NCI-H82 (cell line): ENCODE data around the gene GPR75.
"Not testable (repeated sequence)": the region's sequence is repeated elsewhere in the genome, so short reads cannot be mapped to it uniquely, and the experiment has no call there.

Experiments
- DNase-seq: peaks from one replicate; lab custom pipeline; 2025; lab: John Stamatoyannopoulos, UW

The GPR75 gene

DNA sequence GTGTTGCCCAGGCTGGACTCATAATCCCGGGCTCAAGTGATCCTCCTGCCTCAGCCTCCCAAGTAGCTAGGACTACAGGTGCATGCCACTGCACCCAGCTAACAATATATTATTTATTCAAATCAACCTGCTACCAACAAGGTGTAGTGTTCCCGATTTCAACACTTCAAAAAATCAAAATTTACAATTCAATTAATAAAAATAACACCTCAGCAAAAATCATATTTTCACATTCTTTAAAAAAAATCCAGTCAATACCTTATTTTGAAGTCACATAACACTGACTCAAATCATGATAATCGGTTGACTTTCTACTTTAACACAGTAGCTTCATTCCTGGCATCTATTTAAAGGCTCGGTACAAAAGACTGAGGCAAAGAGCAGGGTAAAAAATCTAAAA, 7.2 kb downstream of the GPR75 start:
- no peak for DNase-seq

GRCh38 chr2:53851052-53851757, 8.6 kb downstream of the GPR75 start:
- not testable (repeated sequence) for DNase-seq

DNA sequence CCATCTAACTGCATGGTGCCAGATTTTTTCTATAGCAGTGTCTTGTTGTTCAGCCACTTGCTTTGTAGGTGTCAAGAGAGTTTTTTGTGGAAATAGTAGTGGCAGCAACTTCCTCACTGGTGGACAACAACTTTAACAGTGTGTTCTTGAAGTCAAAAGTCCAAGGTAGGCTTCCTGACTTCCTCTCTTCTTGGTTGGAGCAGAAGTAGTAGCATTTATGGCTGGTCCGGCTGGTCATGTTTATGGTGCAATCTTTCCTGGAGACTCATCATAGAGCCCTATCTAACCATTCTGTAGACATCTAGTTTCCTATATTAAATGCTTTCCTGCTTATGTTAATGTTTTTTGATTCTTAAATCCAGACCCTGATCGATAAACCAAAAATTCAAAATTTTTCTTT, 11.7 kb downstream of the GPR75 start:
- DNase-seq = no peak

GRCh38 chr2:53843595-53843994, 16.2 kb downstream of the GPR75 start:
- DNase-seq = no peak

DNA sequence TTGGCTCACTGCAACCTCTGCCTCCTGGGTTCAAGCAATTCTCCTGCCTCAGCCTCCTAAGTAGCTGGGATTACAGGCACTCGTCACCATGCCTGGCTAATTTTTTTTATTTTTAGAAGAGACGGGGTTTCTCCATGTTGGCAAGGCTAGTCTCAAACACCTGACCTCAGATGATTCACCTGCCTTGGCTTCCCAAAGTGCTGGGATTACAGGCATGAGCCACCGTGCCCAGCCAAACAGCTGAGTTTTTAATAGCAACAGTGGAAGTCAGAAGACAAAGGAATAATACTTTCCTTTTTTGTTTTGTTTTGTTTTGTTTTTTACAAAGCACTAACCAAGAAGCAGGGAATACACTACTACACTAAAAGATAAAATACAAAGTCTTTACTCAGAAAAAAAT, 16.9 kb downstream of the GPR75 start:
- DNase-seq = no peak

DNA sequence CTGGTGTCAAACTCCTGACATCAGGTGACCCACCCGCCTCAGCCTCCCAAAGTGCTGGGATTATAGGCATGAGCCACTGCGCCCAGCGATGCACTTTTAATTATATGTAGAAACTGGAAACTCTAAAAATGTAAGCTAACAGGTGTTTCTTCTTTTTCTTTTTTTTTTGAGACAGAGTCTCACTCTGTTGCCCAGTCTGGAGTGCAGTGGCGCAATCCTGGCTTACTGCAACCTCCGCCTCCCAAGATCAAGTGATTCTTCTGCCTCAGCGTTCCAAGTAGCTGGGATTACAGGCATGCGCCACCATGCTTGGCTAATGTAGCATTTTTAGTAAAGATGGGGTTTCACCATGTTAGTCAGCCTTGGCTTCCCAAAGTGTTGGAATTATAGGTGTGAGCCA, 18.1 kb downstream of the GPR75 start:
- DNase-seq = not testable (repeated sequence)

DNA sequence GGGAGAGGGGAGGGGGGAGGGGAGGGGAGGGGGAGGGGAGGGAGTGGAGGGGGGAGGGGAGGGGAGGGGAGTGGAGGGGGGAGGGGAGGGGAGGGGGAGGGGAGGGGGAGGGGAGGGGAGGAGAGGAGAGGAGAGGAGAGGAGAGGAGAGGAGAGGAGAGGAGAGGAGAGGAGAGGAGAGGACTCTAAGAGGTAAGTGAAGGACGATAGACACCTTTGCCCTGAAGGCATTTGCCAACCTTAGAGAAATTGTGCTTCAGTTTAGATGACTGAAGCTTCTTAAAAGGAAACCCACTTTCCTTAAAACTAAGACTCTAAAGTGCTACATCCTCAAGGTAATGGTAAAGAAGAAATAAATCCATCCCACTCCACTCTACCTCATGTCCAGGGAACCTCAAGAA, 19.2 kb downstream of the GPR75 start:
- no peak for DNase-seq

DNA sequence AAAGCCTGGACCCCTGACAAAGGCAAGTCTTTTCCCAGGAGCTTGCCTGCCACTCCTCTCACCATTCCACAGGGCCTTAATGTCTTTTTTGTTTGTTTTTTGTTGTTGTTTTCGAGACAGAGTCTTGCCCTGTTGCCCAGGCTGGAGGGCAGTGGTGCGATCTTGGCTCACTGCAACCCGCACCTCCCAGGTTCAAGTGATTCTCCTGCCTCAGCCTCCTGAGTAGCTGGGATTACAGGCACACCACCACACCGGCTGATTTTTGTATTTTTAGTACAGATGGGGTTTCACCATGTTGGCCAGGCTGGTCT, 29.8 kb downstream of the GPR75 start:
- DNase-seq = not testable (repeated sequence)

- no peak for DNase-seq
Measured at GRCh38 chr2:53829273-53829979, 30.3 kb downstream of the GPR75 start.

DNA sequence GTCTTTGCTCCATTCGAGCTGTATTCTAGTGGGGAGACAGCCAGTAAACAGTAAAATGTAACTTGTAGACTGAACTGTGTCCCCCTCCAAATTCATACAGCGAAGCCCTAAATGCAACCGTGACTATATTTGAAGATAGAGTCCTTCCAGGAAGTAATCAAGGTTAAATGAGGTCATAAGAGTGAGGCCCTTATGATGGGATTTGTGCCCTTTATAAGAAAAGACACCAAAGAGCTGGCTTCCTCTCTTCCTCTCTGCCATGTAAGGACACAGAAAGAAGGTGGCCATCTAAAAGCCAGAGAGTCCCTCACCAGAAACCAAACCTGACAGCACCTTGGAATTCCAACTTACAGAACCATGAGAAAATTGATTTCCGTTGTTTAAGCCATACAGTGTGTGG, 31.4 kb downstream of the GPR75 start:
- no peak for DNase-seq

DNA sequence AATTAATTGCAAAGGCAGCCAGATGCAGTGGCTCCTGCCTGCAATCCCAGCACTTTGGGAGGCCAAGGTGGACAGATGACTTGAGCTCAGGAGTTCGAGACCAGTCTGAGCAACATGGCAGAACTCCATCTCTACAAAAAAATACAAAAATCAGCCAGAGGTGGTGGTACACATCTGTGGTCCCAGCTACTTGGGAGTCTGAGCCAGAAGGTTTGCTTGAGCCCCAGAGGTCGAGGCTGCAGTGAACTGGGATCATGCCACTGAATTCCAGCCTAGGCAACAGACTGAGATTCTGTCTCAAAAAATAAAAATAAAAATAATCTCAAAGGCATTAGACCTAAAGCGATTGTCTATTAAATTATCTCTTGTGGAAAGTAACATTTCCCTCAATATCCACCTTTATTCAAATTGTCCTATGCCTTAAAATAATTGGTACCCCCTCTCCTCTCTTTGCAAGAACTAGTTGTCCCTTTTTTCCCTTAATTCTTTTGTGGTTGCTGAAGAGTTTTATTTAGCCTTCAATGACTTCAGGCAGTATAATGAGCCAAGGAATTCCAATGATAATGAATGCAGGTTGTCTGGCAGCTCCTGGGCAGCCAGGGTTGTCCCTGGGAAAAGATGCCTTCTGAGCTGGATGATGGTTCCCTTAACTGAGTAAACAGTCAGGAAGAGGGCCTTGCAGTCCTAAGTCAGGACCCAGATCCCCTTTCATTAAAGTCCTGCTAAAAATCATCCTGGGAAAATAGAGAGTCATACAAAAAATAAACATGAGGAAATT, 32.2 kb downstream of the GPR75 start:
- DNase-seq = no peak

DNA sequence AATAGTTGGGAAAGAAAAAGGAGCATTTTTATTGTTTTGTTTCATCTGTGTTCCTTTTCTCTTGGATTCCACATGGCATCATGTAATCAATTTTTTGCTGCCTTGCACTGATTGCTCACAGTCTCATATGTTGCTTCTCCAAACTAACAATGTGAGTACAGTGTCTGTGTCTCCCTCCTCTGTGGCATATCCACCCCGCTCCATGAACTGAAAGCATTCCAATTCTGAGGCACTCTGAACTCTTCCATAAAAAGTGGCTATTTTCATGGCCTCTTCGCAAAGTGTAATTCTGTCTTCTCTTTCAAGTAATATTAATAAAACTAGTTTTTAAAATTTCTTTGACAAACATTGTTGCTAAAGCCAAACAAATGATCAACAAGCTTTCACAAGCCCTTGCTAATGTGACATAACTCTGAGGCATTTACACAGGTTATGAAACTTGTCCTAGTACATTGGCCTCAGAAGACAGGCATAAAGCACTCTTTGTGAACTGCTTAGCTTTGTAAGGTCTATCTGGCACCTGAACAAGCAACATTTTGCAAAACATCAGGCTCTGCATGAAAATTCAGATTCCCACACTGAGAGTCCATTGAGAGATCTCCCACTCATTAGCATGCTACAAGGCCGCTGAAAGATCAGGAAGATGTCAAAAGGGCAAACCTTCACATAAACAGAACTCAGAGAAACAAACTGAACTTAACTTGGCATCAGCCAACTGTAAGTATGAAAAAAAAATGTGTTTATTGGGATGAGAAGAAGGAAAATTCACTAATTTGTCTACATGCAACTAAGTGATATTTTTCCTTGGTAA, 33.0 kb downstream of the GPR75 start:
- DNase-seq = no peak

- no peak for DNase-seq
Measured at GRCh38 chr2:53826030-53826410, 33.7 kb downstream of the GPR75 start.

DNA sequence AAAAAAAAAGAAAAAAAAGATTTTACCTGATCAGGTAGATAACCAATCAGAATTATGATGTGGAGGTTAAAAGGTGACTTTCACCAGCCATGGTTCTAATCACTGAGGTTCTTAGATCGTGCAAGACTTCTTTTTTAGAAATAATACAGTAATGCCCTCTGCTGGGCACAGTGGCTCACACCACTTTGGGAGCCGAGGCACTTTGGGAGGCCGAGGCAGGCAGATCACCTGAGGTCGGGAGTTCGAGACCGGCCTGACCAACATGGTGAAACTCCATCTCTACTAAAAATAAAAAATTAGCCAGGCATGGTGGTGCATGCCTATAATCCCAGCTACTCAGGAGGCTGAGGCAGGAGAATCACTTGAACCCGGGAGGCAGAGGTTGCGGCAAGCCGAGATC, 36.1 kb downstream of the GPR75 start:
- peak; percentile 27 for DNase-seq

GRCh38 chr2:53821810-53822209, 38.0 kb downstream of the GPR75 start:
- DNase-seq = no peak

GRCh38 chr2:53820711-53821110, 39.1 kb downstream of the GPR75 start:
- DNase-seq = no peak

GRCh38 chr2:53820048-53820447, 39.7 kb downstream of the GPR75 start:
- no peak for DNase-seq

- DNase-seq = no peak
Measured at GRCh38 chr2:53819634-53820033, 40.1 kb downstream of the GPR75 start.

- DNase-seq = no peak
Measured at GRCh38 chr2:53818854-53819435, 40.8 kb downstream of the GPR75 start.

DNA sequence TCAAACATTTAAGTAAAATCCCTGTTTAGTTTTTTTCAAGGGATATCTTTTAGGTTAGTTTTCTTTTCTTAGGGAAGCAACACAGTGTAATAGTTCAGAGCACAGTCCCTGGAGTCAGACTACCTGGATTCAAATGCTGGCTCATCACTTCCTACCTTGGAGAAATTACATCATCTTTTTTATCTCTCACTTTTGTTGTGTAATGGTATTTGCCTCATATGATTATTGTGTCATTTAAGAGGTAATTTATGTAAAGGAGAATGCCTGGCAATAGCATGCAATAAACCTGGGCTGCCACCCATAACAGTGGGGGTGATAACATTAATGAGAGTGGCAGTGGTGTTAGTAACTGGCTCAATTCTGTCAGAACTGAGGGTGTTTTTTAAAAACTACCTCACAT, 46.6 kb downstream of the GPR75 start:
- DNase-seq = no peak

GRCh38 chr2:53811601-53812000, 48.2 kb downstream of the GPR75 start:
- DNase-seq = no peak
